A549 (cell line): ENCODE measurements around the gene TESPA1. TPM values are rescaled to one million over a fixed set of nuclear protein-coding genes. Genes with fewer than 3 reads are reported as not detected.
"Not testable (repeated sequence)": the region's sequence is repeated elsewhere in the genome, so short reads cannot be mapped to it uniquely, and the experiment has no call there.

Source experiments
- ATAC-seq, 2 experiments: fragments of 200-7000 bp in 1 of 2; fragments of >200 bp in 1 of 2; cut with Nextera tagmentation in 1 of 2; cut with Tn5 transposase in 1 of 2; 3 replicates each; pipeline versions ENCODE4 v1.8.0 to v1.9.1; 2018 to 2020; ENCODE audit warnings: mild to moderate bottlenecking in 1 of 2, moderate library complexity in 1 of 2
- CTCF ChIA-PET: fragments of 300-600 bp; sonication (Branson Sonifier 250); formaldehyde crosslinking; extraction: SDS; loops from one replicate; lab custom pipeline; 2021; ENCODE audit warnings: antibody characterized with exemption, inconsistent platforms; lab: Yijun Ruan, JAX
- POLR2A ChIA-PET: fragments of 350-600 bp; formaldehyde crosslinking; extraction: SDS; loops from one replicate; lab custom pipeline; 2021; ENCODE audit warnings: antibody characterized with exemption, inconsistent platforms; lab: Yijun Ruan, JAX
- DNase-seq, 2 experiments: peaks; one replicate each; pipeline versions ENCODE4 v3.0.0 to v3.0.0-alpha.2; 2011 to 2016; ENCODE audit warnings: low read depth in 1 of 2, low spot score in 1 of 2
- FAIRE-seq: peaks from 2 replicates; lab custom pipeline; 2011; peaks lifted over from hg19 to GRCh38; lab: Jason Lieb, UNC
- H3K27ac ChIP-seq, 2 experiments: fragments of >200 bp; sonication (Bioruptor Twin); formaldehyde crosslinking; 3 replicates each; pipeline ENCODE4 v1.5.1; 2016 to 2017
- H3K4me1 ChIP-seq: fragments of >200 bp; sonication (Bioruptor Twin); formaldehyde crosslinking; 3 replicates; pipeline ENCODE4 v1.6.1; 2016
- H3K4me2 ChIP-seq: fragments of >200 bp; sonication (Bioruptor Twin); formaldehyde crosslinking; 3 replicates; pipeline ENCODE4 v1.6.1; 2016
- H3K4me3 ChIP-seq: fragments of >200 bp; sonication (Bioruptor Twin); formaldehyde crosslinking; 3 replicates; pipeline ENCODE4 v1.5.1; 2016
- H3K9me3 ChIP-seq: fragments of >200 bp; sonication (Bioruptor Twin); formaldehyde crosslinking; 3 replicates; pipeline ENCODE4 v1.6.1; 2016
- ATOH8 ChIP-seq: fragments of 250-450 bp; sonication (Bioruptor Pico); IDR thresholded peaks from 2 replicates; pipeline ENCODE4 v1.5.0; 2020; ENCODE audit warnings: low read depth, mild to moderate bottlenecking, moderate library complexity
- CBX8 ChIP-seq: fragments of 200-600 bp; sonication (generic); IDR thresholded peaks from 2 replicates; pipeline ENCODE4 v1.6.1; 2016
- CHD2 ChIP-seq: fragments of 150-350 bp; IDR thresholded peaks from 2 replicates; pipeline ENCODE4 v1.6.1; 2014; ENCODE audit warnings: low read length; ENCODE audit not compliant: partially characterized antibody
- CHD4 ChIP-seq: fragments of 200-600 bp; sonication (generic); IDR thresholded peaks from 2 replicates; pipeline ENCODE4 v1.6.1; 2016; ENCODE audit warnings: antibody characterized with exemption, mild to moderate bottlenecking, borderline replicate concordance
- EHF ChIP-seq: fragments of 250-450 bp; sonication (Bioruptor Pico); IDR thresholded peaks from 2 replicates; pipeline ENCODE4 v1.5.0; 2020; ENCODE audit warnings: mild to moderate bottlenecking
- EP300 ChIP-seq, 2 experiments: fragments of >200 bp; sonication (Bioruptor Twin); formaldehyde crosslinking; IDR thresholded peaks; 2 replicates in 1 of 2; 3 replicates in 1 of 2; pipeline ENCODE4 v1.6.1; 2016 to 2017
- ESRRA ChIP-seq: fragments of 150-350 bp; IDR thresholded peaks from 2 replicates; pipeline ENCODE4 v1.6.1; 2014; ENCODE audit warnings: mild to moderate bottlenecking, low read length, borderline replicate concordance
- FOXS1 ChIP-seq: fragments of 250-450 bp; sonication (Bioruptor Pico); IDR thresholded peaks from 2 replicates; pipeline ENCODE4 v1.5.0; 2020; ENCODE audit warnings: mild to moderate bottlenecking, moderate library complexity
- GATA3 ChIP-seq: IDR thresholded peaks from 2 replicates; pipeline ENCODE4 v1.6.1; 2012; ENCODE audit warnings: borderline replicate concordance
- HDAC2 ChIP-seq: fragments of 200-600 bp; sonication (generic); IDR thresholded peaks from 2 replicates; pipeline ENCODE4 v1.6.1; 2016
- HMGXB4 ChIP-seq: fragments of 250-450 bp; sonication (Bioruptor Pico); IDR thresholded peaks from 2 replicates; pipeline ENCODE4 v1.5.0; 2021; ENCODE audit warnings: mild to moderate bottlenecking, moderate library complexity, borderline replicate concordance
- HOXB5 ChIP-seq: fragments of 250-450 bp; sonication (Bioruptor Pico); IDR thresholded peaks from 2 replicates; pipeline ENCODE4 v1.5.0; 2020; ENCODE audit warnings: mild to moderate bottlenecking, moderate library complexity
- JUN ChIP-seq, 2 experiments: fragments of >200 bp; sonication (Bioruptor Twin); formaldehyde crosslinking; IDR thresholded peaks; 2 replicates in 1 of 2; 3 replicates in 1 of 2; pipeline ENCODE4 v1.6.1; 2016 to 2017
- JUNB ChIP-seq: fragments of >200 bp; sonication (Bioruptor Twin); formaldehyde crosslinking; IDR thresholded peaks from 2 replicates; pipeline ENCODE4 v1.6.1; 2016
- KDM1A ChIP-seq: fragments of 200-600 bp; sonication (generic); IDR thresholded peaks from 2 replicates; pipeline ENCODE4 v1.6.1; 2016; ENCODE audit warnings: low read depth, mild to moderate bottlenecking
- MAZ ChIP-seq: fragments of 150-350 bp; IDR thresholded peaks from 2 replicates; pipeline ENCODE4 v1.6.1; 2014; ENCODE audit warnings: antibody characterized with exemption, low read depth, low read length, borderline replicate concordance
- POLR2AphosphoS2 ChIP-seq: conservative IDR thresholded peaks from 2 replicates; pipeline ENCODE4 v1.6.1; 2012; ENCODE audit warnings: low read length, improper control_type of control experiment, inconsistent platforms
- RCOR1 ChIP-seq: fragments of 150-350 bp; IDR thresholded peaks from 2 replicates; pipeline ENCODE4 v1.6.1; 2014; ENCODE audit warnings: antibody characterized with exemption, low read length, low read depth
- RFX5 ChIP-seq: fragments of 450-650 bp; IDR thresholded peaks from 2 replicates; pipeline ENCODE4 v1.7.1; 2014; ENCODE audit warnings: antibody characterized with exemption, mild to moderate bottlenecking, moderate library complexity
- ZSCAN20 ChIP-seq: fragments of 250-450 bp; sonication (Bioruptor Pico); IDR thresholded peaks from 2 replicates; pipeline ENCODE4 v1.8.0; 2022; ENCODE audit warnings: mild to moderate bottlenecking, moderate library complexity
- WGBS: methylation state at CpG from one replicate; pipeline ENCODE4 v1.1.6; 2017; ENCODE audit errors: missing lambda C conversion rate; 5-methylcytosine and 5-hydroxymethylcytosine counted together
- polyA plus RNA-seq, 4 experiments: library from polyadenylated mRNA; depleted of rRNA in 3 of 4; stranded (reverse); fragments of >200 nt; fragmentation: RNase III in 1 of 4; extraction: RNeasy Plus Mini Kit Qiagen cat#74134 plus additional on column Dnase treatment in 1 of 4; gene quantifications; 2 replicates in 3 of 4; 3 replicates in 1 of 4; pipeline ENCODE4 v1.2.3, GENCODE V29; 2011 to 2017
- TF ChIP-seq, protein P1 (sequence below): fragments of 200-600 bp; sonication (generic); IDR thresholded peaks from 2 replicates; pipeline ENCODE4 v1.6.1; 2016; ENCODE audit warnings: antibody characterized with exemption, mild to moderate bottlenecking, moderate library complexity

The TESPA1 gene
- polyA plus RNA-seq, 2 of the 4 experiments (the other 2 are of a cell fraction), result not detected

DNA sequence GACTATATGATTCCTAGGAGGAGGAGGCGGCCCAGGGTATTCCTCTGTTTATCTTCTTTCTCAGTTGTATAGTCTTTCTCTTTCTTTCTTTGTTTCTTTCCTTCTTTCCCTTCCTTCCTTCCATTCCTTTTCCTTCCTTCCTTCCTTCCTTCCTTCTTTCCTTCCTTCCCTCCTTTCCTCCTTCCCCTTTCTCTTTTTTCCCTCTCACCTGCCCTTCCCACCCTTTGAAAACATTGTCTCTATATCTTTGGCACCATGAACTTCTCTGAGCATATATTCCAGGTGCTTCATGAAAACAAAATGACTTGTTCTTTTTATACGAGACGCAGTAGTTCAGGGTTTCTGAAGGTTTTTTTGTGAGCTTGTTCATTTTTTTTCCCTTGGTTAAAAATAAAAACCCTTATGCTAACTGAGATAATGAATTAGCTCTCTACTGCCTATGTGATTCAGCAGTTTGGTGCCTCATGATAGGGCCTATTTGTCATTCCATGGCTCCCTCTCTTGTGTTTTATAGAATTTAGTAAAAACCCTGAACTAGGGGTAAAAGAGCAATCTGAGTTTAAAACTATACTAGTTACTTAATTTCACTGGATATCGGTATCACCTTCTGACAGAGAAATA is 3.2 kb upstream of the TESPA1 start:
- no peaks in the 10 kb centered on the region for H3K9me3 ChIP-seq
- H3K27ac ChIP-seq, result no peak overlapping the region
- TF ChIP-seq KDM1A (no peak), HDAC2 (no peak), FOXS1 (CRISPR knock-in tag) (no peak), MAZ (no peak), ZSCAN20 (CRISPR knock-in tag) (no peak), ATOH8 (CRISPR knock-in tag) (no peak), JUN (IDR thresholded peaks at IDR 0.05) (no peak), ESRRA (no peak), RFX5 (no peak), EHF (CRISPR knock-in tag) (no peak), JUNB (no peak), EP300 (IDR thresholded peaks at IDR 0.05) (no peak), RCOR1 (no peak), HMGXB4 (CRISPR knock-in tag) (no peak), CBX8 (no peak)
- TF ChIP-seq, protein P1, sequence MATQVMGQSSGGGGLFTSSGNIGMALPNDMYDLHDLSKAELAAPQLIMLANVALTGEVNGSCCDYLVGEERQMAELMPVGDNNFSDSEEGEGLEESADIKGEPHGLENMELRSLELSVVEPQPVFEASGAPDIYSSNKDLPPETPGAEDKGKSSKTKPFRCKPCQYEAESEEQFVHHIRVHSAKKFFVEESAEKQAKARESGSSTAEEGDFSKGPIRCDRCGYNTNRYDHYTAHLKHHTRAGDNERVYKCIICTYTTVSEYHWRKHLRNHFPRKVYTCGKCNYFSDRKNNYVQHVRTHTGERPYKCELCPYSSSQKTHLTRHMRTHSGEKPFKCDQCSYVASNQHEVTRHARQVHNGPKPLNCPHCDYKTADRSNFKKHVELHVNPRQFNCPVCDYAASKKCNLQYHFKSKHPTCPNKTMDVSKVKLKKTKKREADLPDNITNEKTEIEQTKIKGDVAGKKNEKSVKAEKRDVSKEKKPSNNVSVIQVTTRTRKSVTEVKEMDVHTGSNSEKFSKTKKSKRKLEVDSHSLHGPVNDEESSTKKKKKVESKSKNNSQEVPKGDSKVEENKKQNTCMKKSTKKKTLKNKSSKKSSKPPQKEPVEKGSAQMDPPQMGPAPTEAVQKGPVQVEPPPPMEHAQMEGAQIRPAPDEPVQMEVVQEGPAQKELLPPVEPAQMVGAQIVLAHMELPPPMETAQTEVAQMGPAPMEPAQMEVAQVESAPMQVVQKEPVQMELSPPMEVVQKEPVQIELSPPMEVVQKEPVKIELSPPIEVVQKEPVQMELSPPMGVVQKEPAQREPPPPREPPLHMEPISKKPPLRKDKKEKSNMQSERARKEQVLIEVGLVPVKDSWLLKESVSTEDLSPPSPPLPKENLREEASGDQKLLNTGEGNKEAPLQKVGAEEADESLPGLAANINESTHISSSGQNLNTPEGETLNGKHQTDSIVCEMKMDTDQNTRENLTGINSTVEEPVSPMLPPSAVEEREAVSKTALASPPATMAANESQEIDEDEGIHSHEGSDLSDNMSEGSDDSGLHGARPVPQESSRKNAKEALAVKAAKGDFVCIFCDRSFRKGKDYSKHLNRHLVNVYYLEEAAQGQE, result no peak
- WGBS, result 23% methylated on average over 4 of the region's 4 CpGs
- H3K4me2 ChIP-seq, result no peak overlapping the region
- H3K4me3 ChIP-seq, result no peak overlapping the region
- H3K4me1 ChIP-seq, result no peaks in the 10 kb centered on the region
- ChIA-PET POLR2A (no interaction called here), CTCF (interaction anchor here (0.6 to 1.7 kb wide), 3 partner anchors 83 to 809 kb away, joined by 3 to 9 read pairs (median 3); no protein-coding TSS in a partner anchor)
- ATAC-seq, result no peak
- no peak for DNase-seq
- no peak for FAIRE-seq

- H3K4me3 ChIP-seq, ATAC-seq, H3K4me2 ChIP-seq, FAIRE-seq, DNase-seq, H3K9me3 ChIP-seq, H3K27ac ChIP-seq, POLR2A ChIA-PET, H3K4me1 ChIP-seq: not testable (repeated sequence)
- 19% methylated on average over 3 of the region's 3 CpGs for WGBS
- CTCF ChIA-PET, result interaction anchor here (1.7 to 5.3 kb wide), 2 partner anchors 8 to 85 kb away, joined by 9 to 26 read pairs; no protein-coding TSS in a partner anchor
These were observed 2.2 kb upstream of the TESPA1 start for GRCh38 chr12:54986773-54987172.

- no peak for FAIRE-seq
- ATAC-seq, result no peak
- 14% methylated on average over 2 of the region's 2 CpGs for WGBS
- CTCF ChIA-PET, result interaction anchor here (1.1 to 5.3 kb wide), 2 partner anchors 11 to 13 kb away, joined by 4 to 26 read pairs; no protein-coding TSS in a partner anchor
- H3K4me1 ChIP-seq, result no peaks in the 10 kb centered on the region
- no peak for DNase-seq
- no peak overlapping the region for H3K4me2 ChIP-seq
- H3K27ac ChIP-seq, result no peak overlapping the region
- H3K4me3 ChIP-seq, result no peak overlapping the region
- POLR2A ChIA-PET, result no interaction called here
- no peaks in the 10 kb centered on the region for H3K9me3 ChIP-seq
- TF ChIP-seq CHD2 (no peak), GATA3 (no peak), POLR2AphosphoS2 (no peak), HOXB5 (CRISPR knock-in tag) (no peak), CHD4 (no peak), MAZ (no peak)
- TF ChIP-seq, protein P1, result no peak
These were observed 943 bp downstream of the TESPA1 start for GRCh38 chr12:54983536-54984101.
